T-cell (primary cell): ENCODE results near the gene PPP2R5B. TPM values are rescaled to one million over a fixed set of nuclear protein-coding genes. Genes with fewer than 3 reads are reported as not detected.
A peak's percentile ranks its signal among the peaks of the same experiment; 100 is the strongest.

Experiments used
- ATAC-seq, 4 experiments: fragments of 200-7000 bp in 3 of 4; fragments of 150-1000 bp in 1 of 4; cut with Tn5 transposase; replicated peaks in 1 of 4; 1 replicate in 3 of 4; 2 replicates in 1 of 4; pipeline ENCODE4 v1.10.0; 2021; ENCODE audit warnings: moderate library complexity in 3 of 4, mild to moderate bottlenecking in 2 of 4, moderate number of reproducible peaks in 1 of 4
- CTCF ChIA-PET, 2 donors: fragments of 300-600 bp; sonication (Branson Sonifier 250); formaldehyde crosslinking; loops; one replicate each; lab custom pipeline; 2022; ENCODE audit warnings: antibody characterized with exemption in 2 of 2; lab: Charles Lee
- POLR2A ChIA-PET, 2 donors: fragments of 300-600 bp; sonication (Branson Sonifier 250); formaldehyde crosslinking; loops; one replicate each; lab custom pipeline; 2022; ENCODE audit warnings: antibody characterized with exemption in 2 of 2; lab: Charles Lee
- DNase-seq, 35 experiments: peaks; one replicate each; pipeline versions ENCODE4 v3.0.0 to v3.0.0-alpha.2; 2013 to 2023
- H3K27ac ChIP-seq: one replicate; pipeline ENCODE4 v1.5.1; 2013; ENCODE audit warnings: low read length
- H3K27me3 ChIP-seq, 2 experiments: replicated peaks in 1 of 2; 1 replicate in 1 of 2; 2 replicates in 1 of 2; pipeline versions ENCODE4 v1.6.1 to v1.7.0; 2013; ENCODE audit warnings: low read length in 1 of 2, mixed read lengths in 1 of 2; ENCODE audit not compliant: control insufficient read depth in 2 of 2, insufficient read depth in 2 of 2; ENCODE audit errors: extremely low read depth in 1 of 2
- H3K36me3 ChIP-seq, 2 donors: 1 replicate in 1 of 2; 2 replicates in 1 of 2; pipeline versions ENCODE4 v1.6.1 to v1.7.0; 2013; ENCODE audit warnings: low read length in 1 of 2; ENCODE audit not compliant: control insufficient read depth in 2 of 2, insufficient read depth in 1 of 2; ENCODE audit errors: extremely low read depth in 1 of 2
- H3K4me1 ChIP-seq, 2 experiments: 1 replicate in 1 of 2; 2 replicates in 1 of 2; pipeline versions ENCODE4 v1.6.1 to v1.7.0; 2013; ENCODE audit warnings: low read length in 2 of 2, mixed read lengths in 1 of 2; ENCODE audit not compliant: insufficient read depth in 2 of 2, control insufficient read depth in 1 of 2; ENCODE audit errors: extremely low read depth in 1 of 2
- H3K4me3 ChIP-seq, 2 donors: 1 replicate in 1 of 2; 2 replicates in 1 of 2; pipeline versions ENCODE4 v1.5.1 to v1.7.0; 2013; ENCODE audit warnings: mild to moderate bottlenecking in 2 of 2, low read length in 1 of 2, moderate library complexity in 1 of 2; ENCODE audit not compliant: control insufficient read depth in 1 of 2; ENCODE audit errors: extremely low read depth in 1 of 2
- H3K9me3 ChIP-seq: 2 replicates; pipeline ENCODE4 v1.7.0; 2013
- H3K27ac Mint-ChIP-seq, 2 donors: one replicate each; pipeline ENCODE4 v1.8.0; 2020 to 2021; ENCODE audit warnings: mild to moderate bottlenecking in 2 of 2, mixed read lengths in 2 of 2
- H3K27me3 Mint-ChIP-seq, 2 donors: one replicate each; pipeline ENCODE4 v1.8.0; 2021 to 2022; ENCODE audit warnings: mixed read lengths in 2 of 2
- H3K36me3 Mint-ChIP-seq: one replicate; pipeline ENCODE4 v1.8.0; 2021; ENCODE audit warnings: mixed read lengths
- H3K4me1 Mint-ChIP-seq, 3 donors: one replicate each; pipeline ENCODE4 v1.8.0; 2020 to 2022; ENCODE audit warnings: mixed read lengths in 3 of 3, mild to moderate bottlenecking in 1 of 3
- H3K4me3 Mint-ChIP-seq, 3 donors: one replicate each; pipeline ENCODE4 v1.8.0; 2020 to 2022; ENCODE audit warnings: mild to moderate bottlenecking in 3 of 3, mixed read lengths in 3 of 3, moderate library complexity in 3 of 3
- H3K9me3 Mint-ChIP-seq, 3 donors: one replicate each; pipeline ENCODE4 v1.8.0; 2020 to 2022; ENCODE audit warnings: mixed read lengths in 3 of 3
- WGBS: methylation state at CpG from one replicate; pipeline ENCODE4 v1.1.5; 2013; ENCODE audit warnings: missing lambda C conversion rate; ENCODE audit not compliant: insufficient coverage; 5-methylcytosine and 5-hydroxymethylcytosine counted together
- total RNA-seq, 35 experiments: library from RNA in 6 of 35; stranded (reverse) in 6 of 35; fragments of 120-200 nt in 1 of 35; gene quantifications; one replicate each; pipeline versions ENCODE4 v1.2.1 to v1.2.4 and lab custom pipeline; 2013 to 2026

Gene PPP2R5B
- total RNA-seq (10 to 100 TPM; 15.3 to 25.4 (median 17.2) TPM), total RNA-seq (lab: John Stamatoyannopoulos, UW) (6.5 to 46.2 (median 22.9) reads per million in 29 experiments)
- 8.8 TPM for total RNA-seq (2013)

GRCh38 chr11:64923944-64924909, at the start of gene PPP2R5B:
Gene PPP2R5B, plus strand, starts transcription at chr11:64924689. Its CDS starts 1,046 bp downstream, at chr11:64925735.
- CTCF ChIA-PET = interaction anchor here in 1 of 2 donors (0.5 to 1.3 kb wide), 4 partner anchors 80 to 845 kb away, joined by 3 to 5 read pairs (median 4); partner anchors contain the start of genes CDC42BPG and ZNHIT2
- DNase-seq (peak; percentile 82 to 95 (median 90)), ATAC-seq (peak; percentile 92 to 96 (median 94))
- peak within 1 kb of the TSS; percentile 90 to 94 (median 93) for H3K4me3 Mint-ChIP-seq
- H3K4me1 Mint-ChIP-seq = peaks cover 14 to 23% (median 18%) of the 10 kb centered on the region in 3 donors
- POLR2A ChIA-PET = interaction anchor here (0.5 to 1.1 kb wide), 5 partner anchors 12 to 146 kb away, joined by 3 to 6 read pairs (median 4); partner anchors contain the start of gene SF1 (in 1 of the 2)
- WGBS = 3% methylated on average over 35 of the region's 47 CpGs
- H3K9me3 ChIP-seq = no peaks in the 10 kb centered on the region
- peak within 1 kb of the TSS; percentile 71 to 72 for H3K4me3 ChIP-seq
- peak within 1 kb of the TSS; percentile 89 for H3K27ac ChIP-seq
- H3K36me3 Mint-ChIP-seq = peaks cover 5% of the 10 kb centered on the region
- peaks cover 0 to 28% of the 10 kb centered on the region in 2 experiments for H3K4me1 ChIP-seq
- peak within 1 kb of the TSS; percentile 99 for H3K27ac Mint-ChIP-seq
- H3K9me3 Mint-ChIP-seq = no peaks in the 10 kb centered on the region
- peaks cover 7 to 8% of the 10 kb centered on the region in 2 donors for H3K36me3 ChIP-seq
- no peaks in the 10 kb centered on the region for H3K27me3 Mint-ChIP-seq
- H3K27me3 ChIP-seq = no peaks in the 10 kb centered on the region

GRCh38 chr11:64875369-64876228, 48.9 kb upstream of the PPP2R5B start:
- peaks cover 71 to 79% (median 76%) of the 10 kb centered on the region in 3 donors for H3K4me1 Mint-ChIP-seq
- H3K4me3 Mint-ChIP-seq = peak overlapping the region; percentile 99
- ATAC-seq (no peak), DNase-seq (no peak)
- no peak overlapping the region for H3K27ac ChIP-seq
- peaks cover 48 to 85% of the 10 kb centered on the region in 2 experiments for H3K4me1 ChIP-seq
- peak overlapping the region; percentile 95 to 99 for H3K4me3 ChIP-seq
- H3K27me3 Mint-ChIP-seq = no peaks in the 10 kb centered on the region
- H3K27me3 ChIP-seq = no peaks in the 10 kb centered on the region
- no peaks in the 10 kb centered on the region for H3K9me3 ChIP-seq
- peak overlapping the region; percentile 92 to 97 for H3K27ac Mint-ChIP-seq
- 35% methylated on average over 13 of the region's 17 CpGs for WGBS
- H3K9me3 Mint-ChIP-seq = no peaks in the 10 kb centered on the region
- peaks cover 44% of the 10 kb centered on the region for H3K36me3 Mint-ChIP-seq
- H3K36me3 ChIP-seq = peaks cover 14 to 46% of the 10 kb centered on the region in 2 donors
- ChIA-PET POLR2A (interaction anchor here (0.6 to 1.8 kb wide), 7 partner anchors 10 to 764 kb away, joined by 3 to 24 read pairs (median 4); no protein-coding TSS in a partner anchor), CTCF (interaction anchor here (0.7 to 2.1 kb wide), 9 partner anchors 12 to 97 kb away, joined by 3 to 8 read pairs (median 4); partner anchors contain the start of gene SF1 (in 1 of the 2))

GRCh38 chr11:64876229-64876750, 48.2 kb upstream of the PPP2R5B start:
- Mint-ChIP-seq H3K27ac (peak overlapping the region; percentile 92 to 97), H3K36me3 (peaks cover 43% of the 10 kb centered on the region), H3K4me1 (peaks cover 70 to 80% (median 77%) of the 10 kb centered on the region in 3 donors), H3K9me3 (no peaks in the 10 kb centered on the region), H3K4me3 (peak overlapping the region; percentile 99), H3K27me3 (no peaks in the 10 kb centered on the region)
- Histone ChIP-seq H3K36me3 (peaks cover 14 to 40% of the 10 kb centered on the region in 2 donors), H3K4me1 (peaks cover 44 to 85% of the 10 kb centered on the region in 2 experiments), H3K4me3 (peak overlapping the region; percentile 95 to 99), H3K9me3 (no peaks in the 10 kb centered on the region), H3K27me3 (no peaks in the 10 kb centered on the region), H3K27ac (peak overlapping the region; percentile 17)
- ChIA-PET CTCF (interaction anchor here in 1 of 2 donors (1.5 to 1.7 kb wide), 3 partner anchors 12 to 29 kb away, joined by 3 to 6 read pairs (median 6); no protein-coding TSS in a partner anchor), POLR2A (no interaction called here)
- peak in 2 of 35 experiments; percentile 14 to 27 for DNase-seq
- no peak for ATAC-seq
- WGBS = 0% methylated on average over 4 of the region's 11 CpGs

GRCh38 chr11:64876835-64877341, 47.6 kb upstream of the PPP2R5B start:
- 9% methylated on average over 14 of the region's 14 CpGs for WGBS
- Mint-ChIP-seq H3K36me3 (peaks cover 39% of the 10 kb centered on the region), H3K4me3 (peak overlapping the region; percentile 99), H3K9me3 (no peaks in the 10 kb centered on the region), H3K27me3 (no peaks in the 10 kb centered on the region), H3K27ac (peak overlapping the region; percentile 92 to 97), H3K4me1 (peaks cover 67 to 75% (median 74%) of the 10 kb centered on the region in 3 donors)
- H3K4me3 ChIP-seq = peak overlapping the region; percentile 95 to 99
- ChIA-PET CTCF (interaction anchor here in 1 of 2 donors (1.5 to 1.6 kb wide), 2 partner anchors 18 to 29 kb away, joined by 3 to 6 read pairs; no protein-coding TSS in a partner anchor), POLR2A (interaction anchor here (0.9 to 1.3 kb wide), 3 partner anchors 14 to 98 kb away, joined by 3 to 5 read pairs (median 4); partner anchors contain the start of gene SF1 (in 1 of the 2))
- H3K9me3 ChIP-seq = no peaks in the 10 kb centered on the region
- H3K36me3 ChIP-seq = peaks cover 14 to 34% of the 10 kb centered on the region in 2 donors
- DNase-seq = no peak
- peak overlapping the region; percentile 67 for H3K27ac ChIP-seq
- no peaks in the 10 kb centered on the region for H3K27me3 ChIP-seq
- no peak for ATAC-seq
- peaks cover 38 to 83% of the 10 kb centered on the region in 2 experiments for H3K4me1 ChIP-seq

- H3K27me3 Mint-ChIP-seq = no peaks in the 10 kb centered on the region
- H3K9me3 ChIP-seq = no peaks in the 10 kb centered on the region
- no peaks in the 10 kb centered on the region for H3K9me3 Mint-ChIP-seq
- CTCF ChIA-PET = interaction anchor here in 1 of 2 donors (1.0 to 1.6 kb wide), 4 partner anchors 9 to 30 kb away, joined by 3 to 6 read pairs (median 3); no protein-coding TSS in a partner anchor
- peak overlapping the region; percentile 67 for H3K27ac ChIP-seq
- under 1% methylated on average over 31 of the region's 41 CpGs for WGBS
- DNase-seq = peak in 1 of 35 experiments; percentile 13
- H3K4me1 ChIP-seq = peaks cover 36 to 76% of the 10 kb centered on the region in 2 experiments
- POLR2A ChIA-PET = interaction anchor here (0.5 to 1.3 kb wide), 9 partner anchors 9 to 99 kb away, joined by 3 to 8 read pairs (median 4); partner anchors contain the start of gene SF1 (in 2 of the 2)
- peaks cover 60 to 73% (median 67%) of the 10 kb centered on the region in 3 donors for H3K4me1 Mint-ChIP-seq
- H3K27me3 ChIP-seq = no peaks in the 10 kb centered on the region
- H3K4me3 Mint-ChIP-seq = peak overlapping the region; percentile 99
- peak overlapping the region; percentile 92 to 97 for H3K27ac Mint-ChIP-seq
- ATAC-seq = peak in 3 of 4 experiments; percentile 1 to 5 (median 5)
- peak overlapping the region; percentile 95 to 99 for H3K4me3 ChIP-seq
- H3K36me3 ChIP-seq = peaks cover 14 to 26% of the 10 kb centered on the region in 2 donors
- H3K36me3 Mint-ChIP-seq = peaks cover 38% of the 10 kb centered on the region
These were observed 46.9 kb upstream of the PPP2R5B start for GRCh38 chr11:64877390-64878222.
